CD4-positive, alpha-beta T cell treated with Interleukin-2 at 100 ng/mL for 4 hours (primary cell): ENCODE measurements around the gene PRLR.
"Not testable (repeated sequence)": the region's sequence is repeated elsewhere in the genome, so short reads cannot be mapped to it uniquely, and the experiment has no call there.

Experiments used
- DNase-seq: peaks from one replicate; pipeline ENCODE4 v3.0.0-alpha.2; 2020; ENCODE audit warnings: low spot score

The PRLR gene

DNA sequence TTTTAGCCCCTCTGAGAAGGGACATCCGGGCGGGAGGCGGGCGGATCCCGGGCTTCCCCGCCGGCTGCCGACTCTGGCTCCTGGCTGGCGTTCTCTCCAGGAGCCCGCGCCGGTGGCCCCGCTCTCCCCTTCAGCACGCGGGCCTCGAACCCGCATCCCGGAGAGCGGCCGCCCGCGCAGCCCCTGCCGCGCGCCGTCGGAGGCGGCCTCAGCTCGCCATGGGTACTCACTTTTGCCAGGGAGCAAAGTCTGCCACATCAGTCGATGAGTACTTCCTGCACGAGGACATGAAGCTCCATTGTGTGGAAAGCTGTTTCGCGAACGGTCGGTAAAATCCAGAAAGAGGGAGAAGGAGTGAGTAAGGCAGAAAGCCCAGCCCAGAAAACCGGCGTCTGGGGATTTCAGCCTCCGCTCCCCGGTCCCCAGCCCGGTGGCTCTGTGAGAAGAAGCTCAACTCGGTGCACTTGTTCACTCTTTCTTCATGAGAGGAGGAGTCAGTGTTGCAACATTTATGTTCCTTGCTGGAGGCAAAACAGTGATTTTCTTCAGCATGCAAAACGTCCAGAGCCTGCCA lies at the start of gene PRLR:
Gene PRLR (minus strand): TSS at position 450 of the 574 bp plus-strand sequence. CDS start 140,867 bp downstream, outside the sequence.
- DNase-seq: no peak

DNA sequence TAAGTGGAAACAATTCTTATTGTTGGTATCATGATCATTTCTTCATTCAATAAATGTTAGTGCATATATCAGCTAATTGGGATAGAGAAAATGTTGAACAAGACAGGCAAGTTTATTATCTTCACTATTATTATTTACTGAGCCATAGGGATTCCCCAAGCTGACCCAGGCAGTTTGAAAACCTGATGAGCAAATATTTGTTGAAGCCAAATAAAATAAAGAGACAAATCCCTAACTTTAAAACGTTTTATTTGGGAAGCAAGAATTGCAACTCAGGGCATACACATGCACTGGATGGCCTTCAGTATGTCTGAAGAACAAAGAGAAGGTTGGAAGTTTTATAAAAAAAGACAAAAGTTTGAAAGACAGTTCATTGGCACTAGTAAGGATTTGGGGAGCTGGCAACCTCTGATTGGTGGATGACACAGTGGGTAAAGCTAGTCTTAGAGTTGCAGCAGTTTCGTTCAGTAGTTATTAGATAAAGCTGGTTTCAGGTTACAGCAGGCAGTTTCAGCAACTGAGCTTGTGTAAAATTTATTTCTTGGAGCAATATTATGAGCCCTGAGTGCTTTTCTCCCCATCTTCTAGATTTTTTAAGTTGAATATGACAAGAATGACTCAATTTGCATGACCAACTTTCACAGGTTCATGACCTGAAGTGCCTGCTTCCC lies 44.7 kb upstream of the PRLR start:
- no peak for DNase-seq

DNA sequence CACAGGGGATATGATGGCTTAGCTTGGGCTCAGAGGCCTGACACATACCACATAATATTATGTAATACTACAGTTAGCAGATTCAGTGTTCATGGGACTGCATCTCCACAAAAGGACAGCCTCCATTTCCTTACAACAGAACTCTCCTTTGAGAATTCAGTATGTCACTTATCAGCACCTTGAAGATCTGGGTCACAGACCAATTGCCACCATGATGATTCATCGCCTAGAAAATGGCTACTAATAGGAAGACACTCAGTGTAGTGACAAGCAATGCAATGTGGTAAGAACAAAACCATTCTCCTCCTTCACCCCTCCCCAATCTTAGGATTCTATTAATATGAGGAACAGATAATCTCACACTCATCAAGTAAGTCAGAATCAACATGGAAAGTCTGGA lies 38.7 kb upstream of the PRLR start:
- DNase-seq: no peak

DNA sequence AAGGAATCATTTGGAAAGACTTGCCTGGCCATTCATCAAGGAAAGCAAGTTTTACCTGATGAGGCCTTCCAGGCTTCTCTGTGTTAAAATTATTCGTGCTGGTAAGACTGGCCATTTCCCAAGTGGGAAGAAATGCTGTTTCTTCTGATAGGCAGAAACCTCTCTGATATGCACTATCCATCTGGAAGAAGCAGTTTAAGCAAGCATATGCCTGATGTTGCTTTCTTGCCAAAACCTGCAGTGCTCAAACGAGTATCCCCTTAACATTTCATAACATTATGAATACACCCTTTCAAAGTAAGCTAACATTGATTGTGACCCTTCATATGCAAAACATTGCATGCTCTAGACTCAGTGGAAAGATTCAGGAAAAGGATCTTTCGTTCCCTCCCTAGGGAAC lies 36.0 kb upstream of the PRLR start:
- no peak for DNase-seq

DNA sequence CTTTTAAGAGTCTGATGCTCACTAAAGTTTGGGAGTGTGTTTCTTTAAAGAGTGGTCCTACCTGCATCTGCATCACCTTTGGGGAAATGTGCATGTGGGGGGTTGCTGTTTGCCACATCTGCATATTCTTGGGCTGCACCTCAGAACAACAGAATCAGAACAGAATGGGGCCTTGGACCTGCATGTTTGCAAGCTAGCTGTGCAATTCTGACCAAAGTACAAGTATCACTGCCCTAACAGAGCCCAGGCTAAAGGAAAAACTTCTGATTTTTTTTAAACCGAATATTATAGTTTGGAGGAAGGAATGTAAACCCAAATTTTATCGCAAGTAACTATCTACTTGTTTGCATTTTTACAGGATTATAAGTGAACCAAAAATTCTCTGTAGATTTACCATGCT lies 34.2 kb upstream of the PRLR start:
- no peak for DNase-seq

DNA sequence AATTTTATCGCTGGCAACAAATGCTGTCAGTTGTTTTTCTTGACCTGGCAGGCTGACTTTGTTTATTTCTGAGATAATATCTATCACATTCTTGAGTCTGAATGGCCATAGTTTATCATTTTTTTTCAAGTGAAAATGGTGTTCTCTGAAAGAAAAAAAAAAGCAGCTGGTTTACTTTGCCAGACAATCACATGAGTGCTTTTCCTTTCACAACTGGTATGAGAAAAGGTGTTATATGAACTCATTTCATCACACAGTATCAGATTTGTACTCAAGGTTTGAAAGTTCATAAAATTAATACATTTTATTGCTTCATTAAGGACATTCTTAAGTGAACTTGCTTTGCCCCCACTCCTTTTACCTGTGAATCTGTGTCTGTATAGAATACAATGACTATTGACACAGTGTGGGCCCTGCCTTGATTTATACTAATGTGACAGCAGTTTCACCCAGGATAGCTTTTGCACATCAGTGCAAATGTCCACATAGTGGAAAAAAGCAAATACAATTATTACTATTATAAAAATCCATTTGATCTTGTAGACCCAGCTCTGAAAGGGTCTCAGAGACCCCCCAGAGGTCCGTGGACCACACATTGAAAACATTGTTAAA lies 33.1 kb upstream of the PRLR start:
- no peak for DNase-seq

DNA sequence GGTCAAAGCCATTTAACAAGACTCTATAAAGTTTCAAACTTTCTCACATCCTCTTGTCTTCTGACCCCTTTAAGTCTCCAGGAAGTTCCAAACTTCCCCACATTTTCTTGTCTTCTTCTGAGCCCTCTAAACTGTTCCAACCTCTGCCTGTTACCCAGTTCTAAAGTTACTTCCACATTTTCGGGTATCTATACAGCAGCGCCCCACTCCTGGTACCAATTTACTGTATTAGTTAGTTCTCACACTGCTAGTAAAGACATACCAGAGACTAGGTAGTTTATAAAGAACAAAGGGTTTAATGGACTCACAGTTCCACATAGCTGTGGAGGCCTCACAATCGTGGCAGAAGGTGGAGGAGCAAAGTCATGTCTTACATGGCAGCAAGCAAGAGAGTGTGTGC lies 23.3 kb upstream of the PRLR start:
- no peak for DNase-seq

DNA sequence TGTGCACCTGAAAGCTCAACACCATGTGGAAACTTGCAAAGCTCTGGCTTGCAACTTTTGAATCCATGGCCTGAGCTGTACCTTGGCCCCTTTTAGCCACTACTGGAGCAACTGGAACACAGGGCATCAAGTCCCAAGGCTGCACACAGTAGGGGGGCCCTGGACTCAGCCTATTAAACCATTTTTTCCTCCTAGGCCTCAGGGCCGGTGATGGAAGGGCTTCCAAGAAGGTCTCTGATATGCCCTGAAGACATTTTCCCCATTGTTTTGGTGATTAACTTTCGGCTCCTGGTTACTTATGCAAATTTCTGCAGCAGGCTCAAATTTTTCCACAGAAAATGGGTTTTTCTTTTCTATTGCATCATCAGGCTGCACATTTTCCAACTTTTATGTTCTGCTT lies 22.7 kb upstream of the PRLR start:
- DNase-seq: no peak

DNA sequence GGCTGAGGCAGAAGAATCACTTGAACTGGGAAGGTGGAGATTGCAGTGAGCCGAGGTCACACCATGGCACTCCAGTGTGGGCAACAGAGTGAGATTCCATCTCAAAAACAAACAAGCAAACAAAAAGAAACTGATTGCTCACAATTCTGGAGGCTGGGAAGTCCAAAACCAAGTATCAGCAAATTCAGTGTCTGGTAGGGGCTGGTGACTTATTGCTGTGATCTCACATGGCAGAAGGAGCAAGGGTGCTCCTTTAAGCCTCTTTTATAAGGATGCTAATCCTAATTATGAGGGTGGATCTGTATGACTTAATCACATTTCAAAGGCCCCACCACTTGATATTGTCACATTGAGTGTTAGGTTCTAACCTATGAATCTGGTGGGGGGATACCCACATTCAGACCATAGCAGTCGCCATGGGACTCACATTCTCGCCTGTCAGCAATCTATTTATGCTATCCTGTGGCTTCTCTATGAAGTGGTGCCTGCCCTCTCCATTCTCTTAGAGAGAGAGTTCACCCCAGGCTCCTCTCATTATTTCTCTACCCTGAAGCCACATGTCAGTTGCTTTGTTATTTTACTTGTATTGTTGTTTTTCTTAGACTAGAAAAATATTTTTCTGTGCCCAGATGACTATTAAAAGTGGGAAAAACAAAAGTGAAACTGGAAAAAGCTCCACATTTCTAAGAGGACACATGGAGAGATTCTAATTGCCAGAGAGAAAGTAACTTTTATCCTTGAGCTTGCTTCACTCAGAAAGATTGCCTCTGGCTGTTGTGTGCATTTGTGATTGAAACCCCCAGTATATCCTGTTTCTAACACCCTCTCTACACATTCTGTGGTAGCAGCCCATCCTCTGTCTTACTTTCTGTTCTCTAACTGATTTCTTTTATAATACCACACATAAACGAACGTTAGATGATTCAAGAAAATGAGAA lies 18.8 kb upstream of the PRLR start:
- no peak for DNase-seq

DNA sequence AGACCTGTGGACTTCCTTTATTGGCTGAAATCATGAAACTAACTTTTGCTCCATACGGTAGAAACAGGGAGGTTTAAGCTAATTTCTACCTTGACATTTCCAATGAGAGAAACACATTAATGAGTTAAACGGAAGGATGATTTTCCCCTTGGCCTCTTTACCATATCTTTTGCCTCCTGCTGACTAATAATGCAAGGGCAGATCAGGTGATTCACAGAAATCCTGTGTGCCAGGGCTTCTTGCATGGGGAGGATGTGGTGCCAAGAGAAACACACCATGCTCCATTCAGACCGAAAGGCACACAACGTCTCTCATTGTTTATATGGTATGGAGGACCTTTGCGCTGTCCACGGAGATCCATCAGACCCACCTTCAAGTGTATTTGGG lies 17.4 kb upstream of the PRLR start:
- DNase-seq: no peak

DNA sequence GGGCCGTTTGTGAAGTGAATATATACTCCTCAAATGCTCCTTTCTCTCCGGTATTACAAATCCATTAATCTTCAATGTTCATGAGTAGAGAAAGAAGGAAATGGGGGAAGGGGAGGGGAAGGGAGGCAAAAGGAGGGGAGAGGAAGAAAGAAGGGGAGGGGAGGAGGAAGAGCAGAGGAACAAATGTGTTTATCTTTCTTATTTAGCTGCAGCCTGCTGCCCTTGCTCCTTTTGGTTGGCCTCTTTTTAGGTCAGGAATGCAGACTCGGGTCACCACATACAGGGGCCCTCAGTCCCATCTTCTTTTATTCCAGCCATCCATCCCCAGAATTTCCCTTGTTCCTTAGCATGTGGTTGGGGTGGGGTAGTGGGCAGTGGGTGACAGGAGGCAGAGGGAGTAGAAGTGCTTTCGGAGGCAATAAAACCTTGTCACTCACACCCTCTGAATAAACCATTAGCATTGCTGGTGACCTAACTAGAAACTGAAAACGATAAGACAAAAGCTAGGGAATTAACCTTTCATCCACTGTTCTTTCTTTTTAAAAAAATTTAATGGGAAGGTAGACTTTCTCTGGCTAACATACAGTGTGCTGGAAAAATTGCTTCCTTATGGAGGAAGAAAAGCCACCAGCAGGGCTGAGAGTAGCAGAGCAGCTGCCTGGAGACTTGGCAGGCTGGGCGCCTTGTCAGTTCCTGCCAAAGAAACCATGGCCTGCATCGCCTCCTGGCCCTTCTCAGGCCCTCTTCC lies 16.8 kb upstream of the PRLR start:
- DNase-seq: no peak

DNA sequence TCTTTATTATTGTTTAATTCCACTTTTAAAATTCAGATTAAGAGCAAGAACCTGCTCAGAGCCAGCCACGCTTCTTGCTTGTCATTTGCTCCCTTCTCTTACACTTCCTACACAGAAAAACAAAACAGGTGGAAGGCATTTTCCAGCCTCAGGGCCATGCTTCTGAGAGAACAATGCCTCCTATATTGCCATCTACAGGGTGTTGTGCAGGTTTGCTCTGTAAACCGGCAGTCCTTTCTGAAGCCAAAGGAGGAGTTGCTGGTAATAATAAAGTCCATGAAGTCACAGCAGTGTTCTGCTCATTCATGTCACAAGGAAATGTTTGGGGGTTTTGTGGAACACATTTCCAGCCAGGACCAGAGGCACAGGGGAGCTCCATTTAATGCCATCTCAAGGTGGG lies 16.1 kb upstream of the PRLR start:
- DNase-seq: no peak

DNA sequence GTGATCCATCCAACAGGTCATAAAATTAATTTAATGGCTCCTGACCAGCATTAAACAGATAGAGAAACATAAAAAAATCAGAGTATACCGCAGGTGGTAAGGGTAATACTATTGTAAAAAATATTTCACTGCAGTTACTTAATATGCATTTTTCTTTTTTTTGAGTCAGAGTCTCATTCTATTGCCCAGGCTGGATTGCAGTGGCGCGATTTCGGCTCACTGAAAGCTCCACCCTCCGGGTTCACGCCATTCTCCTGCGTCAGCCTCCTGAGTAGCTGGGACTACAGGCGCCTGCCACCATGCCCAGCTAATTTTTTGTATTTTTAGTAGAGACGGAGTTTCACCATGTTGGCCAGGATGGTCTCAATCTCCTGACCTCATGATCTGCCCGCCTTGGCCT lies 15.1 kb upstream of the PRLR start:
- not testable (repeated sequence) for DNase-seq

DNA sequence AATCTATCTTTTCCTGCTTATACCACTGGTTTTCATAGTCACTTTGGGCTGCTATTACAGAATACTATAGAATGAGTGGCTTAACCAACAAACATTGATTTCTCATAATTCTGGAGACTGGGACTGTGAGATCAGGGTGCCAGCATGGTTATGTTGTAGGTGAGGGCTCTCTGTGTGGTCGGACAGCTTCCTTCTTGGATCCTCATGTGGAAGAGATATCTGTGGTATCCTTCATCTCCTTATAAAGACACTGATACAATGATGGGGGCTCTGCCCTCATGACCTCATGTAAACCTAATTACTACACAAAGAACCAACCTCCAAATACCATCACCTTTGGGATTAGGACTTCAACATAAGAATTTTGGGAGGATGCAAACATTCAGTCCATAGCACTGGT lies 13.9 kb upstream of the PRLR start:
- no peak for DNase-seq

DNA sequence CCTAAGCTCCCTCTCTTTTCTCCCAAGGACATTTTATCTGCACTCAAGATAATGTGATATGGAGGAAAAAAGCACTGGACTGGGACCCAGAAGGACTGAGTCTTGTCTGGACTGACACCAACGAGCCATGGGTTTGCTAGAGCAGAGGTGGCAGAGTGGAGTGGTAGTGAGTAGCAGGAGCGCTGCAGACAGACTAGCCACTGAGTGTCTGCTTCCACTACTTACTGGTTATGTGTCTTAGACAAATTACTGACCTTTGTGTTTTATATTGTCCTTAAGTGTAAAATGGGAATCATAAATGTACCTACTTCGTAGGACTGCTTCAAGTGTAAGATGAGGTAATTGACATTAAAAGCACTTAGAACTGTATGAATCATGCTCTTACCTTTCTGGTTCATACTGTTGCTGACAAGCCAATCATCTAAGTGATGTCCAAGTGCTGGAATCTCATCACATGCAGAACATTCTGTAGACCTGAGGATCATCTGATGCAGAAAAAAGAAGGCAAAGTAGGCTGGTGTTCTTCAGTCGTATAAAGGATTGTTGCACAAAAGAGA lies 12.5 kb upstream of the PRLR start:
- no peak for DNase-seq

DNA sequence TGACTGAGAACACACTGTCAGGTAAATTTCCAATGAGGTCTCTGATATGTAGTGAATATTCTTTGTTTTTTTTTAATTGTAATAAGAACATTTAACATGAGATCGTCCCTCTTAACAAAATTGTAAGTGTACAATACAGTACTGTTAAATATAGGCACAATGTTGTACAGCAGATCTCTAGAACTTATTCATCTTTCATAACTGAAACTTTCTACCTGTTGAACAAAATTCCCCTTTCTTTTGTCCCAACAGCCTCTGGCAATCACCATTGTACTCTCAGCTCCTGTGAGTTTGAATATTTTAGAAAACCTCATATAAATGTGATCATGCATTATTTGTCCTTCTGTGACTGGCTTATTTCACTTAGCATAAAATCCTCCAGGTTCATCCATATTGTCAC lies 10.6 kb upstream of the PRLR start:
- DNase-seq: no peak

DNA sequence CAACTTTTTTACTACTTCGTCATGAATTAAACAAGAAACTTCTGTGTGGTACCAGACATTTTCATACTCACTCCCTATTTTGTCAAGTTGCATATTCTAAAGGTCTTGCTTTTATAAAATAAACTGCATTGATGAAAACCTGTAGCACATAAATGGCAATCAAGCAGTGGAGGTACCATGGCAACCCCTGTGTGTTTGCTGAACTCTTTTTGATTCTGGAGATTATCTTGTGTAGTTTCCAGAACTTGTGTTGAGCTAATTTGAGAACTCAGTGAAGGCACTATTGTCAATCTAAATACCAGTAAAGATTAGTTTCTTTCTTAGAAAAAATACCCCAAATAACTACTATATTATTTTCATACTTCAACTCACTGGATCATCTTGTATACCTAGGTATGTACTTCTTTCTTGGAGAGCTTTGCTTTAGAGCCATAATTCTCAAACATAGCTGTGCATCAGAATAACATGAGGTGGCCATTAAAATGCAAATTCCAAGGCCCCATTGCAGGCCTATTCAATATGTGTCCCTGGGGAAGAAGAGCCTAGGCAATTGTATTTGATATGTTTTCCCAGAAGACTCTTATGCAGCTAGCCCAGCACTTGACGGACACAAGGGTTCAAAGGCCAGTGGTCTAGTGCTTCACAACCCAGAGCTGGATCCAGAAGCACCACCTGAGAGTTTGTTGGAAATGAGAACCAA lies 9.8 kb upstream of the PRLR start:
- DNase-seq: no peak

DNA sequence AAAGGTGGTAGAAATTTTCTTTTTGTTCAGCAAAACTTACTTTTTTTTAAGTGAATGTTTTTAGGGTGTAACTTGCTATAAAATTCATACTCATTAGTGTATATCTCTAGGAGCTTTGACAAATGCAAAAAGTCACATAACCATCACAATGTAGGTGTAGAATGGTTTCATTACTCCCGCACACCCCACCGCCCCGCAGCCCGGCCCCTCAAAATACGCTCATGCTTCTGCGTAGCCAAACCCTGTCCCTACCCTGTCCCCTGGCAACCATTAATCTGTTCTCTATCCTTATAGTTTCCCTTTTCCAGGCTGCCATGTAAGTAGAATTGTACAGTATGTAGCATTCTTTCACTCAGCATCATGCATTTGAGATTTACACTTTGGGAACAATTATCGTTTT lies 9.2 kb upstream of the PRLR start:
- no peak for DNase-seq

DNA sequence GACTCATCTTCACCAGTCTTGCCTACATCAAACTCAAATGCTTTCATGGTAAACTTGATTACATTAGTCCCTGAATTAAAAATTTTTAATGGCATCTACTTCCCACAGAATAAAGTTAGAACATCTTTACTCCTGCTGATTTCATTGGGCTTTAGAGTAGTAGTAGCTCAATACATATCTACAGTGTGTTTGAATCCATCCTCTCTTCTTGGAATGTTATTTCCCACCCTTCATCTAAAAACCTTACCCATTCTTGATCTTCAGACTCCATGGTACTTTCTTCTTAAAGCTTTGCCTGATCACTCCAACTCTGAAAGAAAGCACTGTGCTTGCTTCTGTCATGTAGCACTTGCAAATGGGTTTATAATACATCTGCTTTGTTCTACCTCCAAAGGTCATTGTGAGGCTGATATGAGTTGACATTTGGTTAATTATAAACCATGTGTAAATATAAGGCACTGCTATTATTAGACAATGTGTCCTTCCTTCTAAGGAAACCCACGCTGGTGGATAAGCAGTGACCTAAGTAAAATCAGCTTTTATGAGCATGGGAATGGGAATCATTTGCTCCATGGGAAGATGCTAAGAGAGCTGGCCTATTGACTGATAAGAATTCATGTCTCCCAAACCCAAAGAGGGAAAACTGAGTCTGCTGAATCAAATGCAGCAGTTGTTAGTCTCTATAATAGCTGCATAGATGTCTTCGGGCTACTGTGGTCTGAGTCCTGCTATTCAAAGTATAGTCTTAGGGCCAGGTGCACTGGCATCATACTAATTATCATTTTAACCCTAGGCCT lies 7.5 kb upstream of the PRLR start:
- no peak for DNase-seq

DNA sequence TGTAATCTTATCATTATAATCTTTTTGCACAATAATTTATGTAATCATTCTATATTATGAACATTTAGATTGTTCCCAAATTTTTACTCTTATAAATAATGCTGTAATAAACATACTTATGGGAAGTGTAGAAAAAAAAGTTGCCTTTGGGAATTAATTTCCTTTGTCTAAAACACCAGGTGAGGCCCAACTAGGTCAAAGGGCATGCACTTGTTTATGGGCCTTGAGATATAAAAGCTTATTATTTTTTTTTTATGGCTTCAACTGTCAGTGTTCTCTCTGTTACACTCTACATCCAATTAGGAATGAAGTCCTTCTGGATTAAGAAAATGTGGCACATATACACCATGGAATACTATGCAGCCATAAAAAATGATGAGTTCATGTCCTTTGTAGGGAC lies 6.5 kb upstream of the PRLR start:
- DNase-seq: no peak
